K562 (cell line): Measurements from ENCODE around the gene NRGN. TPM values are rescaled to one million over a fixed set of nuclear protein-coding genes. Genes with fewer than 3 reads are reported as not detected.

Experiments
- ATAC-seq: fragments of 200-7000 bp; cut with Tn5 transposase; 3 replicates; pipeline ENCODE4 v1.9.1; 2020; ENCODE audit warnings: moderate library complexity
- BruUV-seq: library from RNA; stranded (reverse); fragments of 400-500 nt; replicated peaks from 2 replicates; lab custom pipeline; 2021; lab: Mats Ljungman, UMichigan
- CTCF ChIA-PET: fragments of 300-600 bp; formaldehyde crosslinking; extraction: SDS; loops from one replicate; lab custom pipeline; 2021; ENCODE audit warnings: low intra/inter-chr PET ratio; lab: Yijun Ruan, JAX
- POLR2A ChIA-PET: fragments of 300-600, 350-650 bp; sonication (Branson Sonifier 250); formaldehyde crosslinking; extraction: SDS; loops from one replicate; lab custom pipeline; 2021; ENCODE audit warnings: antibody characterized with exemption, inconsistent platforms; lab: Yijun Ruan, JAX
- DNase-seq, 4 experiments: peaks; one replicate each; pipeline versions ENCODE4 v3.0.0 to v3.0.0-alpha.2; 2011 to 2018; ENCODE audit warnings: low spot score in 3 of 4, mixed read lengths in 3 of 4; ENCODE audit errors: extremely low read depth in 1 of 4
- FAIRE-seq: peaks from 2 replicates; lab custom pipeline; 2011; peaks lifted over from hg19 to GRCh38; lab: Jason Lieb, UNC
- H2AFZ ChIP-seq: 2 replicates; pipeline ENCODE4 v1.6.0; 2011; ENCODE audit warnings: low read depth, low read length, control low read depth, inconsistent platforms
- H3K27ac ChIP-seq: fragments of 200-600 bp; 3 replicates; pipeline ENCODE4 v1.8.0; 2011; ENCODE audit warnings: low read depth, mild to moderate bottlenecking, control low read depth, inconsistent platforms, low read length, moderate library complexity, mixed read lengths; ENCODE audit errors: extremely low read depth
- H3K27me3 ChIP-seq, 2 experiments: fragments of 300-600 bp in 1 of 2; 2 replicates in 1 of 2; 3 replicates in 1 of 2; pipeline versions ENCODE4 v1.6.0 to v1.8.0; 2011; ENCODE audit warnings: inconsistent platforms in 2 of 2, low read length in 2 of 2, mild to moderate bottlenecking in 1 of 2, mixed read lengths in 1 of 2, moderate library complexity in 1 of 2; ENCODE audit not compliant: control insufficient read depth in 2 of 2, insufficient read depth in 2 of 2
- H3K36me3 ChIP-seq: fragments of 300-600 bp; 3 replicates; pipeline ENCODE4 v1.8.0; 2011; ENCODE audit warnings: mild to moderate bottlenecking, low read length, inconsistent platforms; ENCODE audit not compliant: control insufficient read depth, insufficient read depth
- H3K4me1 ChIP-seq, 2 experiments: fragments of 200-600 bp in 1 of 2; replicated peaks in 1 of 2; 2 replicates in 1 of 2; 3 replicates in 1 of 2; pipeline versions ENCODE4 v1.5.1 to v1.8.0; 2011; ENCODE audit warnings: inconsistent platforms in 2 of 2, low read length in 2 of 2, mild to moderate bottlenecking in 1 of 2, mixed read lengths in 1 of 2, moderate library complexity in 1 of 2; ENCODE audit not compliant: control insufficient read depth in 2 of 2, insufficient read depth in 2 of 2
- H3K4me2 ChIP-seq: 2 replicates; pipeline ENCODE4 v1.6.1; 2011; ENCODE audit warnings: low read length, control low read depth, inconsistent platforms, mixed read lengths; ENCODE audit not compliant: insufficient read depth
- H3K4me3 ChIP-seq: fragments of 200-600 bp; sonication (generic), shearing (Covaris generic); 2 replicates; pipeline ENCODE4 v1.5.1; 2016; ENCODE audit warnings: control low read depth, inconsistent platforms
- H3K79me2 ChIP-seq: fragments of 200-600 bp; 3 replicates; pipeline ENCODE4 v1.8.0; 2011; ENCODE audit warnings: low read length, inconsistent platforms; ENCODE audit not compliant: control insufficient read depth, insufficient read depth
- H3K9ac ChIP-seq, 2 experiments: 2 replicates each; pipeline versions ENCODE4 v1.6.0 to v1.6.1; 2011; ENCODE audit warnings: low read depth in 2 of 2, low read length in 2 of 2, control low read depth in 1 of 2, inconsistent platforms in 1 of 2, mild to moderate bottlenecking in 1 of 2, mixed read lengths in 1 of 2; ENCODE audit not compliant: insufficient read depth in 1 of 2
- H3K9me1 ChIP-seq: one replicate; pipeline ENCODE4 v1.6.0; 2011; ENCODE audit warnings: inconsistent platforms, mild to moderate bottlenecking, low read length, moderate library complexity; ENCODE audit not compliant: control insufficient read depth, insufficient read depth
- H3K9me3 ChIP-seq: replicated peaks from 2 replicates; pipeline ENCODE4 v1.5.1; 2011; ENCODE audit warnings: low read depth, low read length, inconsistent platforms; ENCODE audit not compliant: control insufficient read depth, insufficient read depth
- H4K20me1 ChIP-seq: replicated peaks from 2 replicates; pipeline ENCODE4 v1.6.1; 2011; ENCODE audit warnings: low read length, inconsistent platforms, mixed read lengths; ENCODE audit not compliant: control insufficient read depth, insufficient read depth
- CC2D1A ChIP-seq: fragments of 450-650 bp; IDR thresholded peaks from 2 replicates; pipeline ENCODE4 v1.6.1; 2017; ENCODE audit warnings: mild to moderate bottlenecking
- CHD4 ChIP-seq: fragments of 200-600 bp; sonication (generic); IDR thresholded peaks from 3 replicates; pipeline ENCODE4 v1.6.1; 2012; ENCODE audit warnings: low read depth, mild to moderate bottlenecking, mixed read lengths, low read length, inconsistent platforms; ENCODE audit not compliant: insufficient read depth, insufficient replicate concordance, poor library complexity, severe bottlenecking
- CUX1 ChIP-seq: fragments of 200-800 bp; sonication (Bioruptor generic); IDR thresholded peaks from 2 replicates; pipeline ENCODE4 v1.6.1; 2016; ENCODE audit warnings: missing genetic modification characterization, missing compliant biosample characterization
- GTF2F1 ChIP-seq: IDR thresholded peaks from 2 replicates; pipeline ENCODE4 v1.6.1; 2011; ENCODE audit warnings: low read depth, low read length, improper control_type of control experiment
- HDAC2 ChIP-seq: fragments of 450-650 bp; IDR thresholded peaks from 2 replicates; pipeline ENCODE4 v1.6.1; 2016; ENCODE audit warnings: mild to moderate bottlenecking
- IRF9 ChIP-seq: fragments of 450-650 bp; IDR thresholded peaks from 2 replicates; pipeline ENCODE4 v1.6.1; 2016; ENCODE audit warnings: missing biosample characterization, missing genetic modification characterization
- L3MBTL2 ChIP-seq: fragments of 450-650 bp; IDR thresholded peaks from 2 replicates; pipeline ENCODE4 v1.6.1; 2016; ENCODE audit warnings: mild to moderate bottlenecking, moderate library complexity
- LARP7 ChIP-seq: fragments of 450-650 bp; IDR thresholded peaks from 2 replicates; pipeline ENCODE4 v1.6.1; 2016
- MEF2A ChIP-seq: IDR thresholded peaks from 2 replicates; pipeline ENCODE4 v1.6.1; 2011; ENCODE audit warnings: low read depth, mild to moderate bottlenecking, low read length, moderate library complexity; ENCODE audit not compliant: control insufficient read depth
- MTA3 ChIP-seq: fragments of 450-650 bp; formaldehyde crosslinking; IDR thresholded peaks from 2 replicates; pipeline ENCODE4 v1.6.1; 2017; ENCODE audit warnings: mild to moderate bottlenecking, borderline replicate concordance
- POLR3G ChIP-seq: IDR thresholded peaks from 2 replicates; pipeline ENCODE4 v1.6.1; 2011; ENCODE audit not compliant: insufficient read length, insufficient replicate concordance; ENCODE audit errors: extremely low read depth
- RBM22 ChIP-seq: fragments of 200-400 bp; formaldehyde crosslinking; IDR thresholded peaks from 2 replicates; pipeline ENCODE4 v1.6.1; 2018; ENCODE audit warnings: low read length, low read depth; ENCODE audit not compliant: poor library complexity, severe bottlenecking
- TCF3 ChIP-seq: sonication (generic); formaldehyde crosslinking; IDR thresholded peaks from 2 replicates; pipeline ENCODE4 v1.4.0; 2020; ENCODE audit warnings: mild to moderate bottlenecking, missing genetic modification reagents
- U2AF1 ChIP-seq: fragments of 200-400 bp; formaldehyde crosslinking; optimal IDR thresholded peaks from 2 replicates; pipeline ENCODE3; 2017; ENCODE audit warnings: mild to moderate bottlenecking, low read depth, low read length, moderate library complexity
- XRCC3 ChIP-seq: fragments of 450-650 bp; IDR thresholded peaks from 2 replicates; pipeline ENCODE4 v1.6.1; 2017; ENCODE audit warnings: mild to moderate bottlenecking, moderate library complexity
- ZNF311 ChIP-seq: fragments of 250-450 bp; sonication (Bioruptor Pico); IDR thresholded peaks from 2 replicates; pipeline ENCODE4 v1.4.0; 2020; ENCODE audit warnings: mild to moderate bottlenecking, moderate library complexity
- WGBS: fragments of 100-300 bp; shearing (Covaris generic); methylation state at CpG from one replicate; pipeline ENCODE4 v1.1.6; 2016; ENCODE audit warnings: low coverage, mixed read lengths; ENCODE audit not compliant: insufficient coverage; ENCODE audit errors: missing lambda C conversion rate; 5-methylcytosine and 5-hydroxymethylcytosine counted together
- in situ Hi-C: fragments of 300-500 bp; cut with MboI; formaldehyde crosslinking; loops from 4 replicates; pipeline ENCODE4 v1.15.0; 2018; ENCODE audit warnings: inconsistent platforms, mixed read lengths
- intact Hi-C: fragments of 100-400 bp; cut with micrococcal nuclease; formaldehyde crosslinking; loops from 2 replicates; pipeline ENCODE4 v1.14.2; 2022
- polyA plus RNA-seq, 8 experiments: library from polyadenylated mRNA; depleted of rRNA in 4 of 8; stranded (reverse) in 5 of 8; unstranded in 3 of 8; fragments of >200 nt; fragmentation: Nextera tagmentation in 2 of 8; fragmentation: Illumina TruSeq in 1 of 8; extraction: Ambion mirVana in 2 of 8; extraction: Trizol in 1 of 8; gene quantifications; 2 replicates each; pipeline versions ENCODE4 v1.2.1 to v1.2.3, GENCODE V29; 2011 to 2014; ENCODE audit warnings: inconsistent platforms in 1 of 8, missing spikeins in 1 of 8
- total RNA-seq, 7 experiments: library from RNA; depleted of rRNA in 6 of 7; stranded (reverse); fragments of >200 nt in 6 of 7; fragmentation: Illumina TruSeq in 2 of 7; extraction: Trizol in 2 of 7; gene quantifications; 2 replicates each; pipeline versions ENCODE4 v1.2.1 to v1.2.3, GENCODE V29; 2011 to 2021; ENCODE audit warnings: low replicate concordance in 1 of 7

Gene NRGN
- total and polyA plus RNA-seq, 9 of the 15 experiments (the other 6 are each of a cell fraction or from before 2014, with no cell fraction given), result 0.29 to 7.8 (median 3.5) TPM; not detected in 2

GRCh38 chr11:124760806-124761205, 21.1 kb downstream of the NRGN start:
- Histone ChIP-seq H3K36me3 (no peaks in the 10 kb centered on the region), H3K79me2 (no peaks in the 10 kb centered on the region), H3K27ac (no peak overlapping the region), H3K9me3 (no peaks in the 10 kb centered on the region), H4K20me1 (no peaks in the 10 kb centered on the region), H2AFZ (no peak overlapping the region), H3K9ac (no peak overlapping the region; a peak in 1 of 4 replicates), H3K27me3 (peaks cover 3 to 45% of the 10 kb centered on the region in 2 experiments; a peak in 4 of 5 replicates), H3K4me2 (no peak overlapping the region), H3K4me3 (no peak overlapping the region), H3K9me1 (no peaks in the 10 kb centered on the region), H3K4me1 (peaks cover 0 to 36% of the 10 kb centered on the region in 2 experiments; a peak in 4 of 5 replicates)
- DNase-seq (no peak), ATAC-seq (no peak), FAIRE-seq (no peak)
- ChIA-PET CTCF (no interaction called here), POLR2A (interaction anchor here (0.6 to 0.8 kb wide), 3 partner anchors 68 to 1127 kb away, joined by 3 read pairs; no protein-coding TSS in a partner anchor)
- no TSS peak for BruUV-seq
- in situ Hi-C loops, result loop anchor here (10.0 kb wide), 2 partner anchors 86 to 346 kb away; partner anchors contain the start of genes SIAE and SPA17
- intact Hi-C loops, result loop anchor here (10.0 kb wide), 1 partner anchor 346 kb away; no protein-coding TSS in a partner anchor
- 48% methylated on average over 3 of the region's 3 CpGs for WGBS
- TF ChIP-seq MTA3 (no peak), ZNF311 (no peak), RBM22 (no peak), CHD4 (no peak), U2AF1 (no peak), POLR3G (no peak), XRCC3 (no peak), L3MBTL2 (no peak), LARP7 (no peak), CUX1 (CRISPR knock-in tag) (no peak), GTF2F1 (no peak), HDAC2 (no peak), TCF3 (CRISPR knock-in tag) (no peak), MEF2A (no peak), CC2D1A (no peak), IRF9 (no peak)
